ENCODE results near the gene NPHP4. TPM values are rescaled to one million over a fixed set of nuclear protein-coding genes. Genes with fewer than 3 reads are reported as not detected.

The NPHP4 gene
- total RNA-seq, 4 donors from 2014 or later: 9.2 to 35.5 (median 18.3) TPM

GRCh38 chr1:5865056-5865455 is 127.2 kb downstream of the NPHP4 start:
- no peak for DNase-seq
- Histone ChIP-seq H3K27ac (no peak overlapping the region), H3K36me3 (peaks cover 0 to 16% (median 0%) of the 10 kb centered on the region in 3 donors), H3K4me1 (no peaks in the 10 kb centered on the region), H3K27me3 (no peaks in the 10 kb centered on the region), H3K4me3 (no peak overlapping the region), H3K9me3 (no peaks in the 10 kb centered on the region)
- TF ChIP-seq CTCF (IDR thresholded peaks at IDR 0.05): no peak
- no peak for TF ChIP-seq POLR2A (IDR thresholded peaks at IDR 0.05)

- Histone ChIP-seq H3K27me3 (no peaks in the 10 kb centered on the region), H3K4me1 (no peaks in the 10 kb centered on the region), H3K4me3 (no peak overlapping the region), H3K9me3 (no peaks in the 10 kb centered on the region), H3K36me3 (peaks cover 0 to 16% (median 0%) of the 10 kb centered on the region in 3 donors), H3K27ac (no peak overlapping the region)
- no peak for DNase-seq
- TF ChIP-seq CTCF (IDR thresholded peaks at IDR 0.05): no peak
- no peak for TF ChIP-seq POLR2A (IDR thresholded peaks at IDR 0.05)
Measured at GRCh38 chr1:5864256-5864655, 128.0 kb downstream of the NPHP4 start.

DNA sequence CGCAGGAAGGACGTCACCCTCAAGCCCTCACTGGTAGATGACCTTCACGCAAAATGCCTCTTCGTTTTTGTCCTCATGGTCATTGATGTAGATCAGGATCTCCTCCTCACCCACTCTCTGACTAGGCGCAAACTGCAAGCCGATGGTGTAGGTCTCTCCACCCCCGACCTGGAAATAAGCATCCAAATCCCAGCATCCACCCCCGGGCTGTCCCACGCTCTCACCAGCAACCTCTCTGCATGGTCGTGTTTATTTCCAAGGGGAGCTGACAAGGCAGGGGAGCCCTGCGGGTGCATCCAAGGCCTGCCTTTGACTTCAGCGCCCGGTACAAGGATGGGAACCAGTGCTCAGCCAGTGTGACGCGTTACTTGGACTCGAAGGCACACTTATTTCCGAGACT is 129.0 kb downstream of the NPHP4 start:
- TF ChIP-seq CTCF (IDR thresholded peaks at IDR 0.05): no peak
- TF ChIP-seq POLR2A (IDR thresholded peaks at IDR 0.05): no peak
- Histone ChIP-seq H3K4me3 (no peak overlapping the region), H3K27ac (no peak overlapping the region), H3K4me1 (no peaks in the 10 kb centered on the region), H3K36me3 (peaks cover 0 to 16% (median 0%) of the 10 kb centered on the region in 3 donors), H3K9me3 (no peaks in the 10 kb centered on the region), H3K27me3 (no peaks in the 10 kb centered on the region)
- DNase-seq: no peak

GRCh38 chr1:5861871-5862825 is 130.1 kb downstream of the NPHP4 start:
- no peak overlapping the region for H3K4me3 ChIP-seq
- H3K9me3 ChIP-seq: no peaks in the 10 kb centered on the region
- no peak overlapping the region for H3K27ac ChIP-seq
- H3K36me3 ChIP-seq: peaks cover 0 to 16% (median 0%) of the 10 kb centered on the region in 3 donors
- H3K4me1 ChIP-seq: no peaks in the 10 kb centered on the region
- no peaks in the 10 kb centered on the region for H3K27me3 ChIP-seq
- no peak for DNase-seq
- TF ChIP-seq POLR2A (IDR thresholded peaks at IDR 0.05) (no peak), CTCF (IDR thresholded peaks at IDR 0.05) (no peak)

DNA sequence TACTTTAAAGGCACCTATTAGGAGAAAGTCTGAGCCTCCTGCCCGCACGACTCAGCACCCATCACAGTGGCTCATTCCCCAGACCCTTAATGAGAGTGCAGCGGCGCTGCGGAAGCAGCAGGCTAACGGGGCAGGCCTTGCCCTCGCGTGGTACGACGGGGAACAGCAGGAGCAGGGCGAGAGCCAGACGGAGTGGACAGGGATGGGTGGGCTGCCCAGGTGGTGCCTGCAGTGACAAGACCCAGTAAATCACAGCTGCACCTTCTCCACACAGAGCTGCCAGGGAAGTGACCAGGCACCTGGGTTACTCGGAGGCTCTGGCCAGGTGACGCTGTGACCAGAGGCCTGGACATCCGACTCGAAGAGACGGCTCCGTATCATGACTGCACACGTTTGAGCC is 131.9 kb downstream of the NPHP4 start:
- TF ChIP-seq CTCF (IDR thresholded peaks at IDR 0.05): no peak
- no peak for TF ChIP-seq POLR2A (IDR thresholded peaks at IDR 0.05)
- H3K9me3 ChIP-seq: no peaks in the 10 kb centered on the region
- H3K27ac ChIP-seq: no peak overlapping the region
- H3K27me3 ChIP-seq: no peaks in the 10 kb centered on the region
- H3K4me1 ChIP-seq: no peaks in the 10 kb centered on the region
- no peak overlapping the region for H3K4me3 ChIP-seq
- DNase-seq: no peak
- peaks cover 0 to 16% (median 0%) of the 10 kb centered on the region in 3 donors for H3K36me3 ChIP-seq
